Measurements from ENCODE around the gene C10orf105. TPM values are rescaled to one million over a fixed set of nuclear protein-coding genes. Genes with fewer than 3 reads are reported as not detected.

The C10orf105 gene
- polyA plus RNA-seq, 3 donors from 2014 or later, result 0.09 to 0.11 TPM; not detected in 1

DNA sequence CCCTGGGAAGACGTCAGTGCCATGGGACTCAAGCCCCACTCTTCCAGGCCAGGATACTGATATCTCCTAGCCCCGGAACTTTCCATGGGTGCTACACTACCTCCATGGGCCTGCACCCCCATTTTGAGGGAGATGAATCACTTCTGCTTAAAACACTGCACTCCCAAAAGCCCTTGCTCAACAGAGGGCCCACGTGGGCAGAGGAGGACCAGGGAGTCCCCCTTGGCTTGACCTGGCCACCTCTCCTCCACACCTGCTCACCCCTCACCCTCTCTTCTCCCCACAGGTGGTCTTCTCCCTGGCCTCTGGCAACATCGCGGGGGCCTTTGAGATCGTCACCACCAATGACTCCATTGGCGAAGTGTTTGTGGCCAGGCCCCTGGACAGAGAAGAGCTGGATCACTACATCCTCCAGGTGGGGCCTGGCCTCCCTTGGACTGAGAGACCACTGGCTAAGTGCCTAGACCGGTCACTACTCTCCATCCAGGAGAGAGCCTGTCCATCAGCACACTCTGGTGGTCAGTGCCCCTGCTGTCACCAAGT, 19.9 kb upstream of the C10orf105 start:
- H3K4me1 Mint-ChIP-seq, result peaks cover 88 to 93% of the 10 kb centered on the region in 2 donors
- H3K36me3 Mint-ChIP-seq, result no peaks in the 10 kb centered on the region
- H3K4me3 Mint-ChIP-seq, result no peak overlapping the region
- no peaks in the 10 kb centered on the region for H3K9me3 Mint-ChIP-seq
- peak overlapping the region; percentile 13 to 83 (median 59) for H3K27ac Mint-ChIP-seq
- no peak for DNase-seq
- peaks cover 0 to 11% (median 0%) of the 10 kb centered on the region in 3 donors for H3K27me3 Mint-ChIP-seq (ENCODE audit: low read depth in 3 of 3)

DNA sequence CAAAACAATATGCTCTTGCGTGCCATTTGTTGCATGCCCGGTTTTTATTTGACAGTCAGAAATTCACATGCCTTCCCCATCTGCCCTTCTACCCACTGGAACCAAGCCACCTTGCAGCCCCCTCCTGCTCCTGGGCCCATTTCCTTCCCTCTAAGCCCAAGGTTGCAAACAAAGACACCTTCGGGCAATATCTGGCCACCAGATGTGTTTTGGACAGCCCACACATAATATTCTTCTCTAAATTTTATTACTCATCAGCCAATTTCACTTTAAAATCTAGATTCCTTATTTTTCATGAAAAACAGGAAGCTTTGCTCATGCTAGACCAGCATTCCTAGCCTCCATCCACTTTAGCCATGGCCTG, 18.2 kb upstream of the C10orf105 start:
- Mint-ChIP-seq H3K4me1 (peaks cover 85 to 89% of the 10 kb centered on the region in 2 donors), H3K4me3 (no peak overlapping the region), H3K27me3 (ENCODE audit: low read depth in 3 of 3) (peaks cover 2 to 9% (median 2%) of the 10 kb centered on the region in 3 donors), H3K27ac (peak overlapping the region; percentile 69 to 93 (median 86)), H3K9me3 (no peaks in the 10 kb centered on the region), H3K36me3 (no peaks in the 10 kb centered on the region)
- no peak for DNase-seq

DNA sequence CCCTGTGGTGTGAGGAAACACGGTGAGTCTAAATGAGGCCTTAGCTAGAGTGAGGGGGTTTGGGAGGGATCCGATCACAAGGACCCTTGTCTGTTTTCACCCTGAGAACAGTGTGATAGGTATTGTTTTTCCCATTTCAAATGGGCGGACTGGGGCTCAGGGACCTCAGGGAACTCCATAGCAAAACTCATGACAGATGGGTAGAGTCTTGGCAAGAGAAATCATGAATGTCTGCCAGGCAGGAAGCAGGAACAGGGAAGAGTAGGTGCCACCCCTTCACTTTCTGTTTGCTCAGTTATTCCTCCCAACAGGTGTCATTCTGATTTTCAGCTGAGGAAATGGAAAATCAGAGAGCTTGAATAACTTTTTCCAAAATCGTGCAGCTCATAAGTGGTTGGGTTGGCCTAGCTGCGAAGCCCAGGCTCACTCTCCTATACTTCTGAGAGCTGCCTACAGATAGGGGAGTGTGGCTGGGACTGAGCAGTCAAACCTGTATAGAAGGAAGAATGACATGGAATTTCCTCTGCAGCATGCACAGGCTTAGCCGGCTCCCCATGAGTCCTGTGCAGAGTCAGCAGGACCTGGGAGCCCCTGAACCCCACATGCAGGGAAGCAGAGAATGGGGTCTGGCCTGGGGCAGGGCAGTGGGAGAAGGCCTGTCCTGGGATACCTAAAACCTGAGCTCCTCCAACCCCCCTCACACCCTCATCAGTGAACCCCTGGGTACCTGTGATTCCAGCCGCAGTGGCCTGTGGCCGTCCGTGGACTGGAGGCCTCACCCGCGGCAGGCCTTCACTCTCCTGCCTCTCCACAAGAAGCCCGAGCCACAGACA, 17.6 kb upstream of the C10orf105 start:
- no peak for DNase-seq
- H3K9me3 Mint-ChIP-seq, result no peaks in the 10 kb centered on the region
- H3K4me1 Mint-ChIP-seq, result peaks cover 85 to 89% of the 10 kb centered on the region in 2 donors
- no peaks in the 10 kb centered on the region for H3K36me3 Mint-ChIP-seq
- H3K27ac Mint-ChIP-seq, result peak overlapping the region; percentile 72 to 93 (median 90)
- H3K4me3 Mint-ChIP-seq, result peak overlapping the region in 2 of 5 donors; percentile 4 to 68
- peaks cover 2 to 7% (median 2%) of the 10 kb centered on the region in 3 donors for H3K27me3 Mint-ChIP-seq (ENCODE audit: low read depth in 3 of 3)

DNA sequence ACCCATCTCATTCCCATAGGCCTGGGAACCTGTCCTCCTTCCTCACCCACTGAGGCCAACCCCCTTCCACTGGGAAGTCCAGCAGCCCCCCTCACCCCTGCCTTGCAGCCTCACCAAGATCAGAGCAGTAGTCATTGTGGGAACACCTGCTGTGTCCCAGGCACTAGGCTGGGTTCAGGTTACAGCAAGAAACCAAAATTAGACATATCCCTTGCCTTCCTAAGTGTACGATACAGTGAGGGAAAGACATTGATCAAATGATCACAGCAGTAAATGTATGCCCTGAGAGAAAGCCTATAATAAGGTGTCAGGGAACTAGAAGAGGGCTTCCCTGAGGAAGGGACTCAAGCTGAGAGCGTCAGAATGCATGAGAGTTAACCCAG, 17.0 kb upstream of the C10orf105 start:
- Mint-ChIP-seq H3K9me3 (no peaks in the 10 kb centered on the region), H3K27ac (peak overlapping the region; percentile 71 to 93 (median 86)), H3K36me3 (no peaks in the 10 kb centered on the region), H3K27me3 (ENCODE audit: low read depth in 3 of 3) (peaks cover 2 to 4% (median 2%) of the 10 kb centered on the region in 3 donors), H3K4me1 (peaks cover 85 to 89% of the 10 kb centered on the region in 2 donors), H3K4me3 (peak overlapping the region; percentile 4 to 74 (median 56))
- no peak for DNase-seq

DNA sequence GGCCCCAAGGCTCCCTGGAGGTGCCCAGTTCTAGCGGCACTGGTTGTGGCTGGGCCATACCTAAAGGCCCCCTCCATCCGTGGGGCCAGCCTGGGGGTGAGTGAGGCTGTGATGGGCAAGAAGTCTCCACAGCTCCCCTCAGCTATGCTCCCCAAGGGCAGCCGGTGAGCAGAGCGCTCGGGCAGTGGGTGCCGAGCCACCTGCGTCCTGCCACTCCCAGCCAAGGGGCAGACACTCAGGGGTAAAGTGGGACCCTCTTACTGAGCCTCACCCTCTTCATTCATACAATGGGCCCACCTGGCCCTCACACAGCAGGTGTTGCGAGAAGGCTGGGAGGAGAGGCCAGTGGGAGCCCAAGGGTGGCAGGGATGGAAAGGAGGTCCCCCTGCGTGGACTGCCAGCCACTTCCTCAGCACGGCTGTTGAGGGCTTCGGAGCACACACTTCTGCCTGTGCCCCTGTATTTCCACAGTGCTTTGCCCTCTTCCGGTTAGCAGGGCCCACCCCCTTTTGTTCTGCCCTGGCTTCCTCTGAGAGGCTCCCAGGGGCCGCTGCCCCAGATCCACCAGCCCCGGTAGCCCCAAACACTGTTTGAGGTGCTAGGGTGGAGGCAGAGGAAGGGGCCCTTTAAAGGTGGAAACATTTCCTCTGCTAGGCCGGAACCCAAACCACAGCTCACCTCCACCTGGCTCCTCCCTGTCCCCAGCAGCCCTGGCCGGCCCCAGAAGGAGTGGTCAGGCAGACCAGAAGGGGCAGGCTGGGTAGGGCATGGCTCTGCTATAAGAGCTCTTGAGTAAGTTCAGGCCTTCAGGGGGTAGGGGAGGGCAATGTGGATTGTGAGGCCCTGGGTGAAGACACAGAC, 16.4 kb upstream of the C10orf105 start:
- peak overlapping the region; percentile 71 to 93 (median 86) for H3K27ac Mint-ChIP-seq
- peaks cover 85 to 88% of the 10 kb centered on the region in 2 donors for H3K4me1 Mint-ChIP-seq
- H3K4me3 Mint-ChIP-seq, result peak overlapping the region; percentile 28 to 74 (median 63)
- H3K27me3 Mint-ChIP-seq (ENCODE audit: low read depth in 3 of 3), result peaks cover 2 to 4% (median 2%) of the 10 kb centered on the region in 3 donors
- no peaks in the 10 kb centered on the region for H3K9me3 Mint-ChIP-seq
- DNase-seq, result peak; percentile 65 to 75 (median 67)
- no peaks in the 10 kb centered on the region for H3K36me3 Mint-ChIP-seq

DNA sequence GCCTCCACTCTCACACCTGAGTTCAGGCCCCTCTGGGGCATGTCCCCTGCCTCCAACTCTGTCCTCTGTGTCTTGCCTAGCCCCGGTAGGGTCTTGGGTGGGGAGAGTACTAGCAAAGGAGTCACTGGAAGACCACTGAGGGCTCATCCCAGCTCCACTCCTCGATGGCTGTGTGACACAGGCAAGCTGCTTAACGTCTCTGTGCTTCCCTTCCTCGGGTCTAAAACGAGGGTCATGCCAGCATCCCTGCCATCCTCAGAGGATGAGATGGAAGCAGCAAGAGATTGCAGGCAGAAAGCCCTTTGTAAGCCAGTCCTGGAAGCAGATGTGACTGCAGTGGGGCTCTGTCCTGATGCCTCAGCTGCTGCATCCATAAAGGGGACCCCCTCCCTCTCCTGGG, 15.2 kb upstream of the C10orf105 start:
- H3K27ac Mint-ChIP-seq, result peak overlapping the region; percentile 71 to 93 (median 86)
- peak overlapping the region in 2 of 5 donors; percentile 21 to 45 for H3K4me3 Mint-ChIP-seq
- peaks cover 83 to 84% of the 10 kb centered on the region in 2 donors for H3K4me1 Mint-ChIP-seq
- no peak for DNase-seq
- no peaks in the 10 kb centered on the region for H3K36me3 Mint-ChIP-seq
- no peaks in the 10 kb centered on the region for H3K9me3 Mint-ChIP-seq
- peaks cover 2 to 4% (median 2%) of the 10 kb centered on the region in 3 donors for H3K27me3 Mint-ChIP-seq (ENCODE audit: low read depth in 3 of 3)

DNA sequence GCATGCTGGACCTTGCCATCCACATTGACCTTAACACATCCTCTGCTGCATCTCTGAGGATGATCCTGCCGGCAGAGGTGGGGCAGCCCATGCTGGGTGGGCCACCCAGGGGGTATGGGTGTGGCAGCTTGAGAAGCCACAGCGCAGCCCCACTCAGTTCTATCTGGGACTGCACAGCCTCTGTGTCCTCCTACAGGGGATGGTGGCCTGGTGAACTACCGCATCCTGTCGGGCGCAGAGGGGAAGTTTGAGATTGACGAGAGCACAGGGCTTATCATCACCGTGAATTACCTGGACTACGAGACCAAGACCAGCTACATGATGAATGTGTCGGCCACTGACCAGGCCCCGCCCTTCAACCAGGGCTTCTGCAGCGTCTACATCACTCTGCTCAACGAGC, 12.2 kb upstream of the C10orf105 start:
- no peaks in the 10 kb centered on the region for H3K9me3 Mint-ChIP-seq
- H3K4me1 Mint-ChIP-seq, result peaks cover 84 to 89% of the 10 kb centered on the region in 2 donors
- H3K27ac Mint-ChIP-seq, result peak overlapping the region; percentile 2 to 56 (median 38)
- no peaks in the 10 kb centered on the region for H3K36me3 Mint-ChIP-seq
- H3K4me3 Mint-ChIP-seq, result peak overlapping the region in 3 of 5 donors; percentile 14 to 44 (median 42)
- DNase-seq, result peak in 1 of 3 donors; percentile 31
- peaks cover 2 to 10% (median 5%) of the 10 kb centered on the region in 3 donors for H3K27me3 Mint-ChIP-seq (ENCODE audit: low read depth in 3 of 3)

DNA sequence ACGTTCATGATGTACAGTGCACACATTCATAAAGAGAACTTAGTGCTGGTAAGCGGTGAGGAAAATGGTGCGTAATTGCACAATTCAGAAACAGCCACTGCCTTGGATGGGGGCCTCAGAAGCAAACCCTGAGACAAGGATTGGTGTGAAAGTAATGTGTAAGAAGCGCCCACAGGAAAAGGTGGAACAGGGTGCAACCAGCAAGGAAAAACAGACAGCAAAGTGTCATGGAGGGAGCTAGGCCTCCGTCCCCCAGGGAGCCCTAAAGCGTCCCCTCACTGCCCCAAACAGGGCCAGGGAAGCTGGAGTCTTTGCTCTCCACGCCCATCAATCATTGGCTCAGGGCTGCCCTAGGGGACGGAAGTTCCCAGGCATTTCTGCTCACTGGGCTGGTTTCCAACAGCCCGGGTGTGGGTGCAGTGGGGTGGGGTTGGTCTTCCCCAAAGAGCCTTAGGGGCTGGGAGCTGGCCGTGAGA, 9.6 kb upstream of the C10orf105 start:
- no peaks in the 10 kb centered on the region for H3K36me3 Mint-ChIP-seq
- H3K27me3 Mint-ChIP-seq (ENCODE audit: low read depth in 3 of 3), result peaks cover 2 to 7% (median 7%) of the 10 kb centered on the region in 3 donors

DNA sequence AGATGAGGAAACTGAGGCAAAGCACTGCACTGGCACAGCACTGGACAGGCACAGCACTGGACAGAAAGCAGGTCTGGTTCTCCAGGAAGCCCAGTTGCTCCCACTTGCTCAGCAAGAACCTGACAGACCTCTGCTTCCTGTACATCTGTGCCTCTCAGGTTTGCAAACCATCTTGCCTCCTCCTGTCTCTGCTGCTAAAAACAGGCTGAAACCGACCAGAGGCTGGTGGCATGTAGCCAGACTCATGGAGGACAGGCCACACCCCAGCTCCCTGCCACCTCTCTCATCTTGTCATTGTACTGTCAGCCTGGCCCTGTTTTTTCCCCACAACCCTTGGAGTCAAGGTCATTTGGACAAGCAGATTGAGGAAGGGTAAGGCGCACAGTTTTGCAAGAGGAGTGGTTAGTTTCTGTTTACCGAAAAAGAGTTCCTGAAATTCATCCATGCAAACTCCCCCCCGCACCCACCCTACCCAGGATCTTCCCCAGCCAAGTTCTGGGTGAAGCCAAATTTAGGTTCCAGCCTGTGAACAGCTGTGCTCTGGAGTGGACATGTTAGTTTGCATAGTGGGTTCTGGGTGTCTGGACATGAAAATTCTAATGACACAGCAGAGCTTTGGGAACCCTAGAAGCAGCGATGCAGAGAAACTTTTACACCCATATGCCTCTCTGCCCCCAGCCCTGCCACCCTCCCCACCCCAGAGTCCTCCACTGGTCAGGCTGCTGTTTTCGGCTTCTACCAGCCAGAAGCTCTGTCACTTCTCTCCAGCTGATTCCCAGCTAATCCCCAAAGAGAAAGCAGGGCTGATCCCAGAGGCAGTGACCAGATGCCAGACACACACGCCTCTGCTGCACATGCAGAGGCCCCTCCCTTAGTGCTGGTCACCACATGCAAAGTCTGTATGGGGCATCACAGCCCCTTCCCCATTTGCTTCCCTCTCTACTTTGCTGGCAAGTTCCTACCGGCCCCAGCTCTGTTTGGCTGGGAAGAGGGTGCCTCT, 8.5 kb upstream of the C10orf105 start:
- peak; percentile 67 to 73 (median 73) for DNase-seq
- H3K27ac Mint-ChIP-seq, result peak overlapping the region; percentile 90 to 97 (median 96)
- no peaks in the 10 kb centered on the region for H3K36me3 Mint-ChIP-seq
- peaks cover 0 to 7% (median 5%) of the 10 kb centered on the region in 3 donors for H3K27me3 Mint-ChIP-seq (ENCODE audit: low read depth in 3 of 3)
- H3K4me1 Mint-ChIP-seq, result peaks cover 72 to 73% of the 10 kb centered on the region in 2 donors
- H3K9me3 Mint-ChIP-seq, result no peaks in the 10 kb centered on the region
- peak overlapping the region; percentile 73 to 84 (median 78) for H3K4me3 Mint-ChIP-seq

More for the DNA sequence above, 9.6 kb upstream of the C10orf105 start:
- Mint-ChIP-seq H3K27ac (peak overlapping the region; percentile 28 to 97 (median 85)), H3K4me3 (peak overlapping the region in 2 of 5 donors; percentile 7 to 18), H3K9me3 (no peaks in the 10 kb centered on the region), H3K4me1 (peaks cover 81 to 82% of the 10 kb centered on the region in 2 donors)
- DNase-seq, result no peak

DNA sequence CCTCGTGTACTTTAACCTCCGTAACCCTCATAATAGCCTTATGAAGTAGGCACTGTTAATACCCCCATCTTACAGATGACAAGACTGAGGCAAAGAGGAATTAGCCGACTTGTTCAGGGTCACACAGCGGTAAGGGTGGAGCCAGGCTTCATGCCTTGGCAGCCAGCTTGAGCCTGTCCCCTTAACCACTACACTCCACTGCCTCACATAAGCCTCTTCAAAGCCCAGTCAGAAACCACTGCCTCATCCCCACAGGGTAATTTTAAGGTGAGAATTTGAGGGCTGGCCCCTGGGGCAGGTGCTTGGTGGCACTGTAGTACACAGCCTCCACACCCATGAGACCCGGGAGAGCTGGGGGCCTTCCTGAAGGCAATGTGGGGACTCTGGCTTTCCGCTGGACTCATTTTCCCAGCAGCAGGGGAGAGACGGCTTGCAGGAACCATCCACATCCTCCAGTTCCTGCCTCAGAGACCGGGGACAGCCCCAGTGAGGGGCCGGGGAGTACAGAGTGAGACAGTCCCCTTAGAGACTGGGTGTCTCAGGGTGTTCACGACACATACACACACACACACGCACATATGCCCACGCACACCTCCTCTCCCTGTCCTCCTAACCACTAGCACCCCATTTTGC, 7.6 kb upstream of the C10orf105 start:
- H3K27me3 Mint-ChIP-seq (ENCODE audit: low read depth in 3 of 3), result peaks cover 0 to 7% (median 5%) of the 10 kb centered on the region in 3 donors
- no peaks in the 10 kb centered on the region for H3K36me3 Mint-ChIP-seq
- peak; percentile 67 to 76 (median 70) for DNase-seq
- peak overlapping the region; percentile 73 to 84 (median 78) for H3K4me3 Mint-ChIP-seq
- peaks cover 64 to 67% of the 10 kb centered on the region in 2 donors for H3K4me1 Mint-ChIP-seq
- H3K9me3 Mint-ChIP-seq, result no peaks in the 10 kb centered on the region
- peak overlapping the region; percentile 90 to 97 (median 96) for H3K27ac Mint-ChIP-seq

DNA sequence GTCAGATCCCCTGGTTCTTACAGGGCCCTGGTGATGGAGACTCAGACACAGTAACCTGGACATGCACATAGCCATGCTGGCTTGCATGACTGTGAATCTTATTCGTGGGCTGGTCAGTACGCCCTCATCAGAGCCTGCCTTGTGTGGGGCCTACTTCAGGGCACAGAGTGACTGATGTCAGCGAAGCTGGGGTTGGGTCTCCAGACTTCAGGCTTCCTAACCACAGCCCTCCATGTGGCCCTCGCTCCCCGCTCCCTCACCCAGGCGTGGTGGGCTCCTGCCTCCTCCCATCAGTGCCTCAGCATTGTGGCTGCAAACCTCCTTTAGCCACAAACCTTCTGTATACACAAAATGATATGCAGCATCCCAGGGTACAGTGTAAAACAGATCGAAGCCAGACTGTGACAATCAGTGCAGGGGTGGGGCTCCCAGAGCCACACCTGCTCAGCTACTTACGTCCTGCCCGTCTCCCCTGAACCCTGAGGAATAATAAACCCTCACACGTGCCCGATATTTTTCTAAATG, 7.1 kb upstream of the C10orf105 start:
- Mint-ChIP-seq H3K9me3 (no peaks in the 10 kb centered on the region), H3K4me3 (peak overlapping the region; percentile 73 to 84 (median 78)), H3K4me1 (peaks cover 59 to 63% of the 10 kb centered on the region in 2 donors), H3K27ac (peak overlapping the region; percentile 90 to 97 (median 96)), H3K36me3 (no peaks in the 10 kb centered on the region), H3K27me3 (ENCODE audit: low read depth in 3 of 3) (peaks cover 0 to 7% (median 5%) of the 10 kb centered on the region in 3 donors)
- DNase-seq, result no peak
